Left lung (tissue), 10 donors: ENCODE results near the gene DENND6A. TPM values are rescaled to one million over a fixed set of nuclear protein-coding genes. Genes with fewer than 3 reads are reported as not detected.
A peak's percentile ranks its signal among the peaks of the same experiment; 100 is the strongest.

Source experiments
- ATAC-seq: fragments of 200-7000 bp; cut with Tn5 transposase; one replicate; pipeline ENCODE4 v1.9.1; 2020; ENCODE audit warnings: moderate library complexity
- DNase-seq, 4 donors: peaks; one replicate each; pipeline ENCODE4 v3.0.0-alpha.2; 2013 to 2020
- H3K27ac ChIP-seq, 2 donors: fragments of 200-600 bp; sonication (generic) in 1 of 2; one replicate each; pipeline versions ENCODE4 v1.5.0 to v1.8.0; 2020 to 2021
- H3K27me3 ChIP-seq, 2 donors: fragments of 200-600 bp; sonication (generic) in 1 of 2; one replicate each; pipeline versions ENCODE4 v1.5.0 to v1.8.0; 2020 to 2021
- H3K36me3 ChIP-seq, 2 donors: fragments of 200-600 bp; sonication (generic) in 1 of 2; one replicate each; pipeline versions ENCODE4 v1.5.0 to v1.8.0; 2020 to 2021
- H3K4me1 ChIP-seq, 2 donors: fragments of 200-600 bp; one replicate each; pipeline ENCODE4 v1.8.0; 2021
- H3K4me3 ChIP-seq, 2 donors: fragments of 200-600 bp; sonication (generic) in 1 of 2; one replicate each; pipeline versions ENCODE4 v1.5.0 to v1.8.0; 2020 to 2021; ENCODE audit warnings: mild to moderate bottlenecking in 1 of 2
- H3K9me3 ChIP-seq, 2 donors: fragments of 200-600 bp; sonication (generic) in 1 of 2; one replicate each; pipeline versions ENCODE4 v1.5.0 to v1.8.0; 2020 to 2021
- CTCF ChIP-seq, 2 donors: fragments of 200-600 bp; sonication (generic) in 1 of 2; IDR thresholded peaks; one replicate each; pipeline versions ENCODE4 v1.5.0 to v1.8.0; 2021; ENCODE audit warnings: antibody characterized with exemption in 2 of 2
- intact Hi-C, 2 donors: fragments of 100-400 bp; cut with DNase I; formaldehyde crosslinking; loops; one replicate each; pipeline versions ENCODE4 v1.11.2 to v1.14.2; 2022
- polyA plus RNA-seq, 6 donors: library from polyadenylated mRNA; unstranded; fragments of 120-200 nt; gene quantifications; one replicate each; pipeline ENCODE4 v1.2.1, GENCODE V29; 2013; ENCODE audit not compliant: insufficient read length in 6 of 6
- total RNA-seq, 2 donors: library from RNA; stranded (reverse); fragmentation: NEBNext Ultra II Directional; extraction: Animal tissue kit (Norgen Biotek cat#: 25700); gene quantifications; one replicate each; pipeline ENCODE4 v1.2.1, GENCODE V29; 2021
- donor health status: DM: no; HTN: yes; CAD: no.
- donor health status: DM: no; HTN: no; CAD: no.

Gene DENND6A
- total and polyA plus RNA-seq, 8 donors, result 21.8 to 38.7 (median 31.6) TPM

GRCh38 chr3:57680046-57680445, 12.8 kb downstream of the DENND6A start:
- no peak overlapping the region for H3K4me3 ChIP-seq
- intact Hi-C loops, result no loop called here
- DNase-seq (no peak), ATAC-seq (no peak)
- H3K9me3 ChIP-seq, result no peaks in the 10 kb centered on the region
- H3K36me3 ChIP-seq, result peaks cover 0 to 20% of the 10 kb centered on the region in 2 donors
- H3K27me3 ChIP-seq, result no peaks in the 10 kb centered on the region
- TF ChIP-seq CTCF (IDR thresholded peaks at IDR 0.05), result no peak
- no peak overlapping the region for H3K27ac ChIP-seq
- peaks cover 0 to 34% of the 10 kb centered on the region in 2 donors for H3K4me1 ChIP-seq

- ATAC-seq (no peak), DNase-seq (no peak)
- Histone ChIP-seq H3K36me3 (peaks cover 0 to 13% of the 10 kb centered on the region in 2 donors), H3K4me3 (no peak overlapping the region), H3K27me3 (no peaks in the 10 kb centered on the region), H3K9me3 (no peaks in the 10 kb centered on the region), H3K27ac (no peak overlapping the region), H3K4me1 (peaks cover 0 to 40% of the 10 kb centered on the region in 2 donors)
- TF ChIP-seq CTCF (IDR thresholded peaks at IDR 0.05), result no peak
- intact Hi-C loops, result no loop called here
These were observed 17.3 kb downstream of the DENND6A start for GRCh38 chr3:57675530-57675929.

- intact Hi-C loops, result no loop called here
These were observed 19.7 kb downstream of the DENND6A start for GRCh38 chr3:57673156-57673555.

GRCh38 chr3:57670543-57670942, 22.3 kb downstream of the DENND6A start:
- Histone ChIP-seq H3K36me3 (peaks cover 0 to 36% of the 10 kb centered on the region in 2 donors), H3K27ac (no peak overlapping the region), H3K27me3 (no peaks in the 10 kb centered on the region), H3K4me3 (no peak overlapping the region), H3K9me3 (no peaks in the 10 kb centered on the region), H3K4me1 (peaks cover 0 to 30% of the 10 kb centered on the region in 2 donors)
- ATAC-seq, result no peak
- TF ChIP-seq CTCF (IDR thresholded peaks at IDR 0.05), result no peak
- intact Hi-C loops, result no loop called here
- no peak for DNase-seq

More at GRCh38 chr3:57673156-57673555, 19.7 kb downstream of the DENND6A start:
- no peak for DNase-seq
- no peak for ATAC-seq
- H3K4me1 ChIP-seq, result peaks cover 0 to 34% of the 10 kb centered on the region in 2 donors
- no peaks in the 10 kb centered on the region for H3K27me3 ChIP-seq
- peaks cover 0 to 12% of the 10 kb centered on the region in 2 donors for H3K36me3 ChIP-seq
- no peak for TF ChIP-seq CTCF (IDR thresholded peaks at IDR 0.05)
- H3K9me3 ChIP-seq, result no peaks in the 10 kb centered on the region
- H3K4me3 ChIP-seq, result no peak overlapping the region
- H3K27ac ChIP-seq, result peak overlapping the region in 1 of 2 donors; percentile 18

- Histone ChIP-seq H3K27me3 (no peaks in the 10 kb centered on the region), H3K4me1 (peaks cover 0 to 6% of the 10 kb centered on the region in 2 donors), H3K4me3 (no peak overlapping the region), H3K9me3 (no peaks in the 10 kb centered on the region), H3K27ac (peak overlapping the region in 1 of 2 donors; percentile 14), H3K36me3 (peaks cover 0 to 85% of the 10 kb centered on the region in 2 donors)
- intact Hi-C loops, result no loop called here
- ATAC-seq (no peak), DNase-seq (no peak)
- TF ChIP-seq CTCF (IDR thresholded peaks at IDR 0.05), result no peak
These were observed 31.5 kb downstream of the DENND6A start for GRCh38 chr3:57661404-57661803.
